AG10803 (cell line): ENCODE data around the gene TRMT2A.
"Not testable (repeated sequence)": the region's sequence is repeated elsewhere in the genome, so short reads cannot be mapped to it uniquely, and the experiment has no call there.

ENCODE experiments used
- DNase-seq: peaks from one replicate; pipeline ENCODE4 v3.0.0; 2010; ENCODE audit warnings: low read depth
- H3K4me3 ChIP-seq: 2 replicates; pipeline ENCODE4 v1.5.1; 2011; ENCODE audit warnings: mild to moderate bottlenecking, low read length, control low read depth
- CTCF ChIP-seq: conservative IDR thresholded peaks from 2 replicates; pipeline ENCODE4 v1.5.1; 2011; ENCODE audit warnings: mild to moderate bottlenecking, low read length, control low read depth, inconsistent platforms

Gene TRMT2A

GRCh38 chr22:20116951-20117632 lies at the start of gene TRMT2A:
TRMT2A (minus strand) TSS chr22:20117226; CDS start chr22:20116906, 320 bp downstream.
- peak within 1 kb of the TSS; percentile 96 for H3K4me3 ChIP-seq
- TF ChIP-seq CTCF, result no peak
- peak; percentile 98 for DNase-seq

- no peak for TF ChIP-seq CTCF
- DNase-seq, result no peak
- no peak overlapping the region for H3K4me3 ChIP-seq
These were observed 49.7 kb upstream of the TRMT2A start for GRCh38 chr22:20166703-20167102.

GRCh38 chr22:20165913-20166312 lies 48.9 kb upstream of the TRMT2A start:
- H3K4me3 ChIP-seq, result no peak overlapping the region
- TF ChIP-seq CTCF, result no peak
- DNase-seq, result no peak

GRCh38 chr22:20165421-20165820 lies 48.4 kb upstream of the TRMT2A start:
- H3K4me3 ChIP-seq, result no peak overlapping the region
- DNase-seq, result no peak
- no peak for TF ChIP-seq CTCF

- H3K4me3 ChIP-seq, result no peak overlapping the region
- DNase-seq, result no peak
- TF ChIP-seq CTCF, result no peak
These were observed 47.8 kb upstream of the TRMT2A start for GRCh38 chr22:20164863-20165262.

GRCh38 chr22:20160041-20160440 lies 43.0 kb upstream of the TRMT2A start:
- TF ChIP-seq CTCF, result no peak
- H3K4me3 ChIP-seq, result no peak overlapping the region
- DNase-seq, result no peak

GRCh38 chr22:20159531-20159930 lies 42.5 kb upstream of the TRMT2A start:
- DNase-seq, H3K4me3 ChIP-seq: not testable (repeated sequence)
